ENCODE measurements around the gene CPSF3.
"Not testable (repeated sequence)": the region's sequence is repeated elsewhere in the genome, so short reads cannot be mapped to it uniquely, and the experiment has no call there.

CPSF3 gene

DNA sequence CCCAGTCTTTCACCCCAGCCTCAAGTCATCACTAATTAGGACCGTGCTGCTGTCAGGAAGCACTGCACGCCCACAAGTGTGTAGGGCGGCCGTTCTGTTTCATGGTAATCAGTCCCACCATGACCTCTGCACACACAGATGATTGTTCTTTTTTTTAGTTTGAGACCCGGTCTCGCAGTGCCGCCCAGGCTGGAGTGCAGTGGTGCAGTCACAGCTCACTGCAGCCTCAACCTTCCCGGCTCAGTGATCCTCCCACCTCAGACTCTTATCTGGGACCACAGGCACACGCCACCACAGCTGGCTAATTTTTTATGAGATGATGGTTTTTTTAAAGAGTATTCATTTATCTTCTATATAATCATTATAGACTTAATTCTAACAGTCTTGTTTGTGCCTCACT, 49.1 kb downstream of the CPSF3 start:
- no peak for ATAC-seq

DNA sequence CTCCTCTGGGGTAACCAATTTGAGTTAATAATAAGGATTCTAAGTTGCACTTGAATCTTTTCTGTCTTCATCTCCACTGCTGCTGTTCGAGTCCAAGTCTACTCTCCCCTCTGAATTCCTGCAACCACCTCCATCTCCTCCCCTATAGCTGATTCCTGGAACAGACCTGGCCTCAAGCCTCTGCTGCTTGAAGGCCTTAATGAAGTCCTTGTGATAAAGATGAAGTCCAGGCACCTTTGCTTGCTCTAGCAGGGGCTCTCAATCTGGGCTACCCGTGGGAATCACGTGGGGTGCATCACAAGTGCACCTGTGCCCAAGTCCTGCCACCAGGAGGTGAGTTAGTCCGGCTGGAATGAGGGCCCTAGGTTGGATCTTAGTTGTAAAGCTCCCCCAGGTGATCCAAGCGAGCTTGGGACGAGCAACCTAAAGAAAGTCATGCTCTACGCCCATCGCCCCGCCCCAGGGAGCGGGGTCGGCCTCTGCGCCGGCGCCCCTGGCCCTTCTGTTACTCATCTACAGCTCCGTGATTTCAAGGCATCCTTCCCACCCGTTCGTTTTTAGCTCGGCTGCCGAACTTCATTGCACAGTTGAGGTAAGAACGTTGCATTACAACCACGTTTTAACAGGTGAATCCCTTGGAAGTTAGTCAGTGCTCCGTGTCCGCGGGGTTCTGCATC, 50.0 kb downstream of the CPSF3 start:
- ATAC-seq = peak; percentile 12 to 24

DNA sequence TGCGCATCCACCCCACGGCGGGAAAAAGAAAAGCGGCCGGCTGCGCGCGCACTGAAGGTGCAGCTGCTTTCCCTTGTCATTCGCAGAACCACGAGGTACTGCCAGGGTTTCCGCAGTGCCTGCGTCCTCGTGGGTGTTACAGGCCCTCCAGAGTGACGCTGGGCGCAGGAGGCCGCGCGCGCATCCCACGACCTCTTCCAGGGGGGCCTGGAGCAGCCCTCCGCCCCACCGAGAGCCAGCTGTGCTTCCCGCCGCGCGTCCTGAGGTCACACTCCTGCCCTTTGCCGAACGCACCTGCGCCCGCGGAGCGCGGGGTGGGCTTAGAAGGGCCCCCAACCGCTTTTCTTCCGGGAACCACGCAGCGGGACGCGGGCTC, 50.5 kb downstream of the CPSF3 start:
- peak; percentile 57 to 60 for ATAC-seq

DNA sequence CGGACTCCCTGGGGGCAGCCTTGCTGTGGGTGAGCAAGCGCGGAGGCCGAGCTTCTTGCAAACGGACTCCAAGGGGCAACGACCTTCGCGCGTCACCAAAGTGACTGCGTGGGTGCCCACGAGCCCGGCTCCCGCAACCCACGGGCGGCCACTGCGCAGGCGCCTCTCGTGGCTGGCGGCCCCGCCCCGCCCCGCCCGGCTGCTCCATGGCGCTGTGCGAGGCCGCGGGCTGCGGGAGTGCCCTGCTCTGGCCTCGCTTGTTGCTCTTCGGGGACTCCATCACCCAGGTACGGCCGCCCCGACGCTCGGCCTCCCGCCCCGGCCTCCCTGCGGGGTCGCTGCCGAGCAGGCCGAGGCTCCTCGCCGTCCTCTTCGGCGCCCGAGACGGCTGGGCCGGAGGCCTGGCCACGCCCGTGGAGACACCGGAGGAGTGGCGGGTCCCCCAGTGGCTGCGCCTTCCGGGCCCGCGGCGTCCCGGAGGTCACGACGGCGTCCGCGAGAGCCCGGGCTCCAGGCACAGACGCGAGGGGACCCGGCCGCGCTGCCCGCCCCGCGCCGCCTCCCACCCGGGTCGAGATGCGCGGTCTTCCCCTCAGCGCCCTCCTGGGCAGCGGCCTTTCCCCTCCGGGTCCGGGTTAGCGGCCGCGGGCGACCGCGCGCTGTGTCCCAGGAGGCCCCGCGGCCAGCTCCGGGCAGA, 51.1 kb downstream of the CPSF3 start, which contains the start of gene IAH1:
IAH1 (plus strand) TSS at position 191 of the 697 bp plus-strand sequence; CDS start at position 207, 16 bp downstream.
- ATAC-seq = peak; percentile 80

DNA sequence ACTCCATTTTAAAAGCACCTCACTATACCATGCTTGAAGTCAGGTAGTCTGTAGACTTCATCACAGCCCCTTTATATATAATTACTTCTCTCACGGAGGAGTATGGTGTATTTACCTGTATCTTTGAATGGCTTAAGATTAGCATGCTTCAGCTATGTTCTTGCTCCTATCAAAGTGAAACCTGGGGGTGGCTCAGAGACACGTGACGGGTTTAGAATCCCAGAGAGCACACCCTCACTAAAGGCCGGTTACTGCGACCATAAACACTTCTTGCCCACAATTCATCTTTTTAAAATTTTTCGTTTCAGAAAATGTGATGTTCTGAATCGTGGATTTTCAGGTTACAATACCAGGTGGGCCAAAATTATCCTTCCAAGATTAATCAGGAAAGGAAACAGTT, 54.5 kb downstream of the CPSF3 start:
- no peak for ATAC-seq

DNA sequence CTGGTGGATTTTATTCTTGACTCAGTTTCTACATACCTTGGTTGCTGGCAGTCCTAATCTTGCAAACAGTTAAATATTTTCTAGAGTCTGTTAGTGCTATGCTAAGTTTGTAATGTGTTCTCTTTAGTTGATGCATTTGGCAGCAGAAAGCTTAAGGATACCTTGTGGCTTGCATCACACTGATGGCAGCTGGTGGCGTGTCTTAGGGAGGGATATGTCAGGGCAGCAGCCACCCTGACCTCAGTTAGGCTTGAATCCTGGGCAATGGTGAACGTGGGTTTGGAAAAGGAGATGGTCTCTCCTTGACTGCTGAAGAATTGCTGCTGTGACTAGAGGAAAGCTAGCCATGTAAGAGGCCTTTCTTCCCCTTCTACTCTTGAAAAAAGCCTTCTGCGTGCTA, 55.1 kb downstream of the CPSF3 start:
- no peak for ATAC-seq

DNA sequence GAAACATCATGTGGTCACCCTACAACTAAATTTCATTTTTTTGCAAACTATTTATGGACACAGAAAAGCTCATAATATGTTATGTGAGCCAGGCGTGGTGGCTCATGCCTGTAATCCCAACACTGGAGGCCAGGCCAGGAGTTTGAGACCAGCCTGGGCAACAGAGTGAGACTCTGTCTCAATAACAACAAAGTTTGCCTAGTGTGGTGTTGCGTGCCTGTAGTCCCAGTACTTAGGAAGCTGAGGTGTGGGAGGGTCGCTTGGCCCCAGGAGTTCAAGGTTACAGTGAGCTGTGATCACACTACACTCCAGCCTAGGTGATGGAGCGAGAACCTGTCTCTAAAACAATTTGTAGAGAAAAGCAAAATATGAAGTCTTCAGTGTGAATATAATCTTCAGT, 56.7 kb downstream of the CPSF3 start:
- ATAC-seq = no peak

DNA sequence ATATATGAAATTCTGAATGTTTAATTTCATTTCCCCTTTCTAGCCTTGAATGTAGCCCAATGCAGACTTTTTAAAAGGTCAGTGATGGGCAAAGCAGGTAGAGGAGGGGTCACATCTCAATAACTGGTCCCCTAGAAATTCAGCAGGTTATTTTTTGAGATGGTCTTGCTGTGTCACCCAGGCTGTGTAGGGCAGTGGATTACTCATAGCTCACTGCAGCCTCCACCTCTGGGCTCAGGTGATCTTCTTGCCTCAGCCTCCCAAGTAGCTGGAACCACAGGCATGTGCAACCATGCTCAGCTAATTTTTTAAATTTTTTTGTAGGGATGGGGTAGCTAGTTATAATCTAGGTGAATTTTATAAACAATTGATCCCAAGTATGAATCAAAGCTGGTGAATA, 59.7 kb downstream of the CPSF3 start:
- no peak for ATAC-seq

DNA sequence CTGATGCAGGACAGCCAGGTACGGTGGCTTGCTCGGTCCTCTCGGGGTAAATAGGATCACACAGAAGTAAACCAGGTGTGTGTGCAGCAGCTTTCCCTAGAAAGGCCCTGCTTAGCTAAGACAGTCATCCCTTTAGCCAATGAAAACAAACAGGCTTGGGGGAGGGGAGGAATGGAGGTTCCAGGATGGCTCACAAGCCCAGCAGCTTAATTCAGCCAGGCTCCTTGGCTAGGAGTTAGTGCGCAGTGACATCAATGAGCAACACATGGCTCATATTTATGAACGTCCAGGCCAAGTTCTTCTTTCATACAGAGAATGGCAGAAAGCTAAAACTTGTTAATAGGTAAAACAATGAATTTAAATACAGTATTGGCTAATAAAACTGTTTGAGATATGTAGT, 61.1 kb downstream of the CPSF3 start:
- ATAC-seq = no peak

DNA sequence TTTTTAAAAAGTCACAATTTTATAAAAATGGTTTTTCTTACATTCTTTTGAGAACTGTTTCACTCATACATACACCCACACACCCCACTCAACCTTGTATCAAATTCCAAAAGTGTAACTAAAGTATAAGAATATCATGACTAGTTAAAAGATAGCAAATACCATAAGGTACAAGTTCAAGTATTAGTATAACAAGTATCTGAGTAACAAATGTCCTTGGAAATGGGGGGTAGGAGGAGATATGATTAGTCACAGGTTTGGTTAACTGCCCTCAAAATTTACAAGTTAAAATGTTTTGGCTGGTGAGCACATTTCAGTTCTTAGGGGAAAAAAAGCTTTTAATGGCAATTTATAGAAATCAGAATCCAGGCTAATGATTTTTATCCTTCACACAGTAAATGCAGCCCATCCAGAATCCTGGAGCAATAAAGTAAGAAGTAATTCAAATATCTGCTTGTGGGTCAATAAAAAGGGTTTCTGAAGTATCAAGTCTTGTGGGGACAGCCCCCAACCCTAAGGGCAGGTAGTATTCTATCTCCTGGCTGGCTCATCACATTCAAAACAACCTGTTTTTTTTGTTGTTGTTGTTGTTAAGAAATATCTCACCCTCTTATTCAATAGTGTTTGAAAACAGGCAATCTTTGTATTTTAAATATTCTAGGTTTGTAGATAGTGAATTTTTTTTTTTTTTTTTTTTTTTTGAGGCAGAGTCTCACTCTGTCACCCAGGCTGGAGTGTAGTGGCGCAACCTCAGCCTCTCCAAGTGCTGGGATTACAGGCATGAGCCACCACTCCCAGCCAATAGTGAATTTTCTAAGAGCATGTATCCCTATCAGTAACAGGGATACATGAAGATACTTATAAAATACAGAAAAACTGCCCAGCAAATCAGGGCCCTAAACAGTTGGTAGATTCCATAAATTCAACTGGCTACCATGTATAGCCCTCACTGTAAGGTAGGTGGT, 65.4 kb downstream of the CPSF3 start:
- ATAC-seq = peak; percentile 76 to 82

DNA sequence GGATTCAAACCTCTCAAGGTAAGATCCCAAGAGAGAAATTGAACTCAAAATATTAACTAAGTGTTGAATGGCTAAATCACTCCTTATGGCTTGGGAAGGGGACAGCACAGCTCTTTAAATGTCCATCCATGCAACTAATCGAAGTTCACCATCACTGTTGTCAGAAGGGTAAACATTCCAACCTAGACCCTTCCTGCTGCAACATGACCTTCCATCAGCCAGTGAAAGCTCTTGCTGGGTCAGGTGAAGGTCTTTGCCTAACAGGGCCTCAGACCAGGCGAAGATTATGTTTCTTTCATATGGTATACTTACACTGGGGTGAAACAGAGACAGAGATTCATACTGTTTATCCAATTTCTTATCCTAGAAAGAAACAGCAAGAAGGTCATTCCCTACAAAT, 67.3 kb downstream of the CPSF3 start:
- ATAC-seq = no peak

DNA sequence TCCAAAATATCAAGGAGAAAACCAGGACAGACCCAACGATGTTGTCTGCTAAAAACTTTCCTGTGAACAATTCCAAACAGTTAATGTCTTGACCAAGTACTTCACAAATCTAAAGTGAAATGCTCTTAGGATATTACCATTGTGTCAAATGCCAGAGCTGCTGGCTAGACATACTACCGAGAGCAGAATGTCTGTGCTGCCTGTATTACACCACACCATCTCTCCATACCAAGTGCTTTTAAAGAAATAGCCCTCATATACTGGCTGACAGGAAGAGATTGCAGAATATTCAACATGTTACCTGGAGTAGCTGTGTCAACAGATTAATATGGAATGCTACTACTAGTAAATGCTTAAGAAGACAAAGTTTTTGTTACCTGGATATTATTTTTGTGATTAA, 69.5 kb downstream of the CPSF3 start:
- no peak for ATAC-seq

DNA sequence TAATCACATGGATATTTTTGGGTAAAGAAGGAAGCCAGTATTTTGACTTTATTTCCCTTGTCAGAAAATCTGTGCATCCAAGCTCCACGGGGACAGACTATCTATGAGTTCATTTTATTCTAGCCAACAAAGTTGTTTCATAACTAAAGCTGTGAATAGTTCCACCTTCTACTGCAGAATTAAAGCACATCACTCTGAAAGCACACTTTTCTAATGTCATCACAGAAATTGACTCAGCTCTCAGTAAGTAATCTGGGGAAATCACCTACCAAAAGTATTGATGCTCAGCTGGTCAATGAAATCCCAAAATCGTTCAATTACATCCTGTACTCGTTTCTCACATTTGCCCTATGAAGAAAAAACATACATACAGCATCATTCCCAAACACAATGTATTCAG, 70.0 kb downstream of the CPSF3 start:
- ATAC-seq = peak; percentile 53 to 54

DNA sequence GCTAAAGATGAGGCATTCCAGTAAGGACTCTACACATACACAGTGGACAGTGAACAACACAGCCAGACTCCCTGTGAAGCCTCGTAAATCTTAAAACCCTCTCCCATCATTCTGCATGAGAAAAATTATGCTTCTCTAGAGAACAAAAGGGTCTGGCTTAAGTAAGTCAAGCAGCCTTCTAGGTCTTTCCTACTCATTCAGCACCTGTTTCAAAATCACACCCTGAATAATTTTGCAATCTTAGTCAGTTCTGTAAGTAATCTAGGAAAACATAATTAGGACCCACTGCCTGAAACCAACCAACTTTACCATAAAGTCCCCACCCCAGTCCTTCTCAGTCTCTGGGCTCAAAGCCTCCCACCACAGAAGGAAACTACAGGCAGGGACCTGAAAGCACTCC, 70.6 kb downstream of the CPSF3 start:
- ATAC-seq = peak; percentile 19 to 25

DNA sequence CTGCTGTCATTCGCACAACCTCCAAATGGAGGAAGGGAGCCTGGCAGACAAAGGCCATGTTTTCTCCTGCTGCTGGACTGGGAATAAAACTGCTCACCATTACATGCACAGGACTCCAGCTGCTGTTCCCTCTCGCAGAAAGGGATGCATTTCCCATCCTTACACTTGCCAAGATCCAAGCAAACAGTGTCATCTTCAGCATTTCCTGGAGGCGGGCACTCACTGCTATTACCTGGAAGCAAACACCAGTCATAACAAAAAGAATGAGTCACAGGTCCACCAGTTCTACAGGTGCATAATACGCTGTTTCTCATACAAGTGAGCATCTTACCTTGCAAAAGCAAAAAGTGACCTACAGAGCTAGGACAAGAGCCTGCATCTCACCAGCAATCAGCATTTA, 73.6 kb downstream of the CPSF3 start:
- peak; percentile 51 to 59 for ATAC-seq

DNA sequence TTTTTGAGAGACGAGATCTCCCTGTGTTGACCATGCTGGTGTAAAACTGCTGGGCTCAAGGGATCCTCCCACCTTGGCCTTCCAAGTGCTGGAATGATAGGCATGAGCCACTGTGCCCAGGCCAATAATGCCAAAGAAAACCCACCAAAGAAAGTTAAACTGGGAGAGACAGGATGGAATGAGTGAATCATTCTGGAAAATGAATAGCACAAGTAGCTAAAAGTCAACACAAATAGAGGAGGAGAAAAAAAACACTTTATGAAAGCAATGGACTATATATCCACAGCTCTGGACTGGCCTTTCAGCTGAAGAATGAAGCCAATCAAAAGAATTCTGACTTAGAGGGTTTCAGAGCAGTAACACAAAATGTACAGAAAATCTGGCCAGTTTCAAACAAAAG, 74.8 kb downstream of the CPSF3 start:
- no peak for ATAC-seq

DNA sequence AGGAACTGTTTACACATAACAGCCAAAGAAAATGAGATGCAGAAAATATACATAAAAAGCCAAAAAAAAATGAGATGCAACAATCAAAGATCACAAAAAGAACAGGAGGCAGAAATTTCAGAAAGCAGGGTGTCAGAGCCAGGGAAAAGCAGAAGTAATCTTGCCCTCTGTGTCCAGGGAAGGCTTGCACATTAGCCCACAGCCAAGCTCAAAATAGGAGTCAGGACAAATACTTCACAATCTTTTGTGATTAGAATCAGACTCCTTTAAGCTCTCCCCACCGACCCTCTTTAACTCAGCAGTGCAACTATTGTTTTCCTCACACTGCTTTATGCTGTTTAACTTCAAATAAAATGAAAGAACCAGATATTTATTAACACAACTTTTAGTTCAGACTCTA, 85.5 kb downstream of the CPSF3 start:
- no peak for ATAC-seq

DNA sequence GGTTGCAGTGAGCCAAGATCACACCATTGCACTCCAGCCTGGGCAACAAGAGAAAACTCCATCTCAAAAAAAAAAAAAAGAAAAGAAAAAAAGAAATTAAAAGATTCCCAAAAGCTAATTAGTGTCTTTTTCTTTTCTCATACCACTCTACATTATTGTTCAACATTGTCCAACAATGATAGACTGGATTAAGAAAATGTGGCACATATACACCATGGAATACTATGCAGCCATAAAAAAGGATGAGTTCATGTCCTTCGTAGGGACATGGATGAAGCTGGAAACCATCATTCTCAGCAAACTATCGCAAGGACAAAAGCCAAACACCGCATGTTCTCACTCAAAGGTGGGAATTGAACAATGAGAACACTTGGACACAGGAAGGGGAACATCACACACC, 90.5 kb downstream of the CPSF3 start:
- not testable (repeated sequence) for ATAC-seq

DNA sequence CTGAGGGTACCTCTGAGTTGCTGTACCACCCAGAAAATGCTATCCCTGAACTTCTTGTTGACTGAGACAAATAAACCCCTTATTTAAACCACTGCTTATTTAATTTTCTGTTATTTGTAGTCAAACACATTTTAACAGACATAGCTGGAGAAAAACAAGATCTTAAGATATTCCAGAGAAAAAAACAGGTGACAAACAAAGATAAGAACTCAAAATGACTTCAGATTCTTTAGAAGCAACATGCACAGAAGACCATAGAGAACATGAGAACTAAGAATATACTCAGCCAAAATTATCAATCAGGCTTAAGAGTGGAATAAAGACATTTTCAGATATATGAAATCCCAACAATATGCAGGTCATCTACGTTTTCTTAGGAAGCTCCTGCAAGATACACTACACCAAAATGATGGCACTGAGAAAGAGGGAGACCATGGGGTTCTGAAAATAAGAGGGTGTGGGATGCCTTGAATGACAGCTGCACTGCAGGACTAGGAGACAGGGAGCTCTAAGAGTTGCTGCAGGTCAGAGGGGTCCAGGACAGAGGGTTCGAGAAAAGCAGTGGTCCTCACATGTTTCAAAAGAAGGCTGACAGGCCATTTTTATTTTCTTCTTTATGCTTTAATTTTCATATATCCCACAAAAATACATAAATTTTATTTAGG, 93.8 kb downstream of the CPSF3 start:
- no peak for ATAC-seq

DNA sequence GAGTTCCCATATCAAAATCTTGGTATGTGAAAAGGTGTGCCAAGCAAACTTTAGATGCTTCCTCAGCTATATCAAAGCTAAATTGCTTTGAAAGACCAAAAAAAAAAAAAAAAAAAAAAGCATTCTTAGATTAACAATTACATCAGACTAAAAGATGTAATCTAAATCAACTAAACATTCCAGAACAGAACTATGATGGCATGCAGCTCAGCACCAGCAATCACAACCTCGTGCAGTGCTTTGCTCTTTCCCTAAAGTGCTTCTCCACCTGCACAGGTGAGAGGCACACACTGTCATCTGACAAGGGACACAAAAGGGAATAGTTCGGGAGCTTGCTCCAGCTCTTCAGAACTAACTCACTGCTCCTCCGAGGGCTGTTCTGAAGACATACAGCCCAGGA, 94.7 kb downstream of the CPSF3 start:
- no peak for ATAC-seq

DNA sequence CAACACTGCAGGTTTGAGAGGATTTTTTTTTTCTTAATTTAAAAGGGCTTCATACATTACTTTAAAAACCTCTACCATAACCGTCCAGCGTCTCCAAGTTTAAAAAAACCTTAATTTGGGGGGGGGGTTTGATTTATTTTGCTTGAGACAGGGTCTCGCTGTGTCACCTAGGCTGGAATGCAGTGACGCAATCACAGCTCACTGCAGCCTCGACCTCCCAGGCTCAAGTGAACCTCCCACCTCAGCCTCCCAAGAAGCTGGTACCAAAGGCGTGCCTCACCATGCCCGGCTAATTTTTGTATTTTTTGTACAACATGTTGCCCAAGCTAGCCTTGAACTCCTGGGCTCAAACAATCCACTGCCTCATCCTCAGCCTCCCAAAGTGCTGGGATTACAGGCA, 95.3 kb downstream of the CPSF3 start:
- ATAC-seq = no peak

DNA sequence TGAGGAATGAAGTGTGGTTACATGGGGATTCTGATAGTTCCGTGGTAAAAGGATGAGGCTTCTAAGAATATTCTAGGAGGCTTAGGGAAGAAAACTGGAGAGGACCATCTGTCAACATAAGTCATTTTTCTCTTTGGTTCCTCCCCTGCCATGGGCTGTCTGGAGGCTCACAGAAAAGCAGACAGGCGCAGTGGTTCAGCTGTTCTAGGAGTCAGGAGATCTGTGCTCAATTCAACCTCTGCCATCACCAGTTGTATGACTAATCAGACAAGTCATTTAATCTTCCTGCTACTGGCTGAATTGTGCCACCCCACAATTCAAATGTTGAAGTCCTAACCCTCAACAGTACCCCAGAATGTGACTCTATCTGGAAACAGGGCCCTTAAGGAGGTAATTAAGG, 95.8 kb downstream of the CPSF3 start:
- ATAC-seq = no peak

Data from activated CD4-positive, CD25-positive, alpha-beta regulatory T cell treated with anti-CD3 and anti-CD28 coated beads, Interleukin-2, amount 50 U/mL, for 24 hours (primary cell).